Measurements from ENCODE around the gene OSBPL2. TPM values are rescaled to one million over a fixed set of nuclear protein-coding genes. Genes with fewer than 3 reads are reported as not detected.

The OSBPL2 gene
- total and polyA plus RNA-seq, 2 experiments from 2014 or later, result 16.6 to 31.2 TPM

GRCh38 chr20:62311150-62311549 lies 72.8 kb downstream of the OSBPL2 start (continued):
- TF ChIP-seq POLR2AphosphoS5 (IDR thresholded peaks at IDR 0.05; ENCODE audit: low read depth) (no peak), JUNB (IDR thresholded peaks at IDR 0.05; ENCODE audit: unreplicated experiment) (no peak), CTCF (conservative IDR thresholded peaks at IDR 0.05; ENCODE audit: low read depth in 2 of 2) (no peak)
- TF ChIP-seq, protein P1, sequence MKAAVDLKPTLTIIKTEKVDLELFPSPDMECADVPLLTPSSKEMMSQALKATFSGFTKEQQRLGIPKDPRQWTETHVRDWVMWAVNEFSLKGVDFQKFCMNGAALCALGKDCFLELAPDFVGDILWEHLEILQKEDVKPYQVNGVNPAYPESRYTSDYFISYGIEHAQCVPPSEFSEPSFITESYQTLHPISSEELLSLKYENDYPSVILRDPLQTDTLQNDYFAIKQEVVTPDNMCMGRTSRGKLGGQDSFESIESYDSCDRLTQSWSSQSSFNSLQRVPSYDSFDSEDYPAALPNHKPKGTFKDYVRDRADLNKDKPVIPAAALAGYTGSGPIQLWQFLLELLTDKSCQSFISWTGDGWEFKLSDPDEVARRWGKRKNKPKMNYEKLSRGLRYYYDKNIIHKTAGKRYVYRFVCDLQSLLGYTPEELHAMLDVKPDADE (IDR thresholded peaks at IDR 0.05), result no peak

DNA sequence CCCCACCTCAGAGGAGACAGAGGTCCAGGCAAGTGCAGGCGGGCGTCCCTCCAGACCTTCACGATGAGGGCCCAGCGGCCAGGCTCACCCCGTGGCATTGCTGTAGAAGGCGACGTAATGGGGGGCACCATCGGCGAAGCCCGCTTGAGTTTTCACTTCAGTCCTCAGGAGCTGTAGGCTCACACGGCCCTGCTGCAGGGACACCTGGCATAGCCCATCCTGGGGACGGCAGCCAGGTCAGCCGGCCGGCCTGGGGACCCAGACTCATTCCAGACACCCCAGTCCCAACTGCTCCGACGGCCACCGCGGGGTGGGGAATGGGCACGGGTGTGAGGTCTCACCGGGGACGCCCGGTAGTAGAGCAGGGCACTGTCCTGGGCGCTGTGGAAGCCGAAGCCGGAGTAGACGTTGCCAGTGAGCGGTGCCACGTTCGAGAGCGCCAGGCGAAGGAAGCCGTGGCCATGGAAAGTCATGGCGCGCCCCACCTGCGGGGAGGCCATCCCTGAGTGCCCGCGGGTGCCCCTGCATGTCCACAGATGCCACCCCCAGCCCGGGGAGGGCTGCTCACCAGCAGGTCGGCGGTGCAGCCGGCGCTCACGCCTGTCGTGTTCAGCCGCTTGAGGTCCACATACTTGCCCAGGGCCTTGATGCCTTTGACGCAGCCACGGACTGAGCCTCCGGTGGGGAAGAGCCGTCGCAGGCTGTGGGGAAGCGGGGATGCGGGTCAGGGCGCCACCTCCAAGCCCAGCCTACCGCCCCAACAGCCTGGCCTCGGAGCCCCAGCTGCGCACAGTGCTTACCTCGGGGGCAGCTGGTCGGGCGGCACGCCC lies 73.7 kb downstream of the OSBPL2 start:
- H2AFZ ChIP-seq, result no peak overlapping the region
- H3K4me1 ChIP-seq (ENCODE audit: insufficient read depth), result no peaks in the 10 kb centered on the region
- peaks cover 20% of the 10 kb centered on the region for H3K27me3 Mint-ChIP-seq (ENCODE audit: insufficient read depth, low read depth, poor library complexity)
- peaks cover 50% of the 10 kb centered on the region for H3K36me3 Mint-ChIP-seq (ENCODE audit: low read depth)
- no peak for ATAC-seq
- no peak overlapping the region for H3K27ac ChIP-seq (ENCODE audit: low read depth)
- no peak overlapping the region for H3K4me2 ChIP-seq
- H3K36me3 ChIP-seq (ENCODE audit: insufficient read depth), result peaks cover 29% of the 10 kb centered on the region; the same call in 1 of the 2 replicates
- no peaks in the 10 kb centered on the region for H3K9me3 Mint-ChIP-seq
- H3K27me3 ChIP-seq (ENCODE audit: insufficient read depth), result no peaks in the 10 kb centered on the region
- no peaks in the 10 kb centered on the region for H3K9me2 ChIP-seq (ENCODE audit: insufficient read depth)
- H4K20me1 ChIP-seq (replicated peaks; ENCODE audit: insufficient read depth), result no peaks in the 10 kb centered on the region
- no peaks in the 10 kb centered on the region for H3K79me2 ChIP-seq (replicated peaks; ENCODE audit: insufficient read depth)
- no peak overlapping the region for H3K4me3 Mint-ChIP-seq
- H3K4me1 Mint-ChIP-seq, result no peaks in the 10 kb centered on the region; the same call in 2 of the 3 replicates
- H3K4me3 ChIP-seq, result no peak overlapping the region
- no peak overlapping the region for H3K27ac Mint-ChIP-seq
- H3F3A ChIP-seq (replicated peaks; ENCODE audit: low read depth), result peaks cover 41% of the 10 kb centered on the region
- no peak for DNase-seq (ENCODE audit: low spot score)
- TF ChIP-seq JUNB (IDR thresholded peaks at IDR 0.05; ENCODE audit: unreplicated experiment), result no peak
- no peak for TF ChIP-seq CREB1 (CRISPR knock-in tag; IDR thresholded peaks at IDR 0.05; ENCODE audit: low read depth)
- TF ChIP-seq EZH2phosphoT487 (IDR thresholded peaks at IDR 0.05; ENCODE audit: unreplicated experiment), result no peak
- TF ChIP-seq, protein P2, sequence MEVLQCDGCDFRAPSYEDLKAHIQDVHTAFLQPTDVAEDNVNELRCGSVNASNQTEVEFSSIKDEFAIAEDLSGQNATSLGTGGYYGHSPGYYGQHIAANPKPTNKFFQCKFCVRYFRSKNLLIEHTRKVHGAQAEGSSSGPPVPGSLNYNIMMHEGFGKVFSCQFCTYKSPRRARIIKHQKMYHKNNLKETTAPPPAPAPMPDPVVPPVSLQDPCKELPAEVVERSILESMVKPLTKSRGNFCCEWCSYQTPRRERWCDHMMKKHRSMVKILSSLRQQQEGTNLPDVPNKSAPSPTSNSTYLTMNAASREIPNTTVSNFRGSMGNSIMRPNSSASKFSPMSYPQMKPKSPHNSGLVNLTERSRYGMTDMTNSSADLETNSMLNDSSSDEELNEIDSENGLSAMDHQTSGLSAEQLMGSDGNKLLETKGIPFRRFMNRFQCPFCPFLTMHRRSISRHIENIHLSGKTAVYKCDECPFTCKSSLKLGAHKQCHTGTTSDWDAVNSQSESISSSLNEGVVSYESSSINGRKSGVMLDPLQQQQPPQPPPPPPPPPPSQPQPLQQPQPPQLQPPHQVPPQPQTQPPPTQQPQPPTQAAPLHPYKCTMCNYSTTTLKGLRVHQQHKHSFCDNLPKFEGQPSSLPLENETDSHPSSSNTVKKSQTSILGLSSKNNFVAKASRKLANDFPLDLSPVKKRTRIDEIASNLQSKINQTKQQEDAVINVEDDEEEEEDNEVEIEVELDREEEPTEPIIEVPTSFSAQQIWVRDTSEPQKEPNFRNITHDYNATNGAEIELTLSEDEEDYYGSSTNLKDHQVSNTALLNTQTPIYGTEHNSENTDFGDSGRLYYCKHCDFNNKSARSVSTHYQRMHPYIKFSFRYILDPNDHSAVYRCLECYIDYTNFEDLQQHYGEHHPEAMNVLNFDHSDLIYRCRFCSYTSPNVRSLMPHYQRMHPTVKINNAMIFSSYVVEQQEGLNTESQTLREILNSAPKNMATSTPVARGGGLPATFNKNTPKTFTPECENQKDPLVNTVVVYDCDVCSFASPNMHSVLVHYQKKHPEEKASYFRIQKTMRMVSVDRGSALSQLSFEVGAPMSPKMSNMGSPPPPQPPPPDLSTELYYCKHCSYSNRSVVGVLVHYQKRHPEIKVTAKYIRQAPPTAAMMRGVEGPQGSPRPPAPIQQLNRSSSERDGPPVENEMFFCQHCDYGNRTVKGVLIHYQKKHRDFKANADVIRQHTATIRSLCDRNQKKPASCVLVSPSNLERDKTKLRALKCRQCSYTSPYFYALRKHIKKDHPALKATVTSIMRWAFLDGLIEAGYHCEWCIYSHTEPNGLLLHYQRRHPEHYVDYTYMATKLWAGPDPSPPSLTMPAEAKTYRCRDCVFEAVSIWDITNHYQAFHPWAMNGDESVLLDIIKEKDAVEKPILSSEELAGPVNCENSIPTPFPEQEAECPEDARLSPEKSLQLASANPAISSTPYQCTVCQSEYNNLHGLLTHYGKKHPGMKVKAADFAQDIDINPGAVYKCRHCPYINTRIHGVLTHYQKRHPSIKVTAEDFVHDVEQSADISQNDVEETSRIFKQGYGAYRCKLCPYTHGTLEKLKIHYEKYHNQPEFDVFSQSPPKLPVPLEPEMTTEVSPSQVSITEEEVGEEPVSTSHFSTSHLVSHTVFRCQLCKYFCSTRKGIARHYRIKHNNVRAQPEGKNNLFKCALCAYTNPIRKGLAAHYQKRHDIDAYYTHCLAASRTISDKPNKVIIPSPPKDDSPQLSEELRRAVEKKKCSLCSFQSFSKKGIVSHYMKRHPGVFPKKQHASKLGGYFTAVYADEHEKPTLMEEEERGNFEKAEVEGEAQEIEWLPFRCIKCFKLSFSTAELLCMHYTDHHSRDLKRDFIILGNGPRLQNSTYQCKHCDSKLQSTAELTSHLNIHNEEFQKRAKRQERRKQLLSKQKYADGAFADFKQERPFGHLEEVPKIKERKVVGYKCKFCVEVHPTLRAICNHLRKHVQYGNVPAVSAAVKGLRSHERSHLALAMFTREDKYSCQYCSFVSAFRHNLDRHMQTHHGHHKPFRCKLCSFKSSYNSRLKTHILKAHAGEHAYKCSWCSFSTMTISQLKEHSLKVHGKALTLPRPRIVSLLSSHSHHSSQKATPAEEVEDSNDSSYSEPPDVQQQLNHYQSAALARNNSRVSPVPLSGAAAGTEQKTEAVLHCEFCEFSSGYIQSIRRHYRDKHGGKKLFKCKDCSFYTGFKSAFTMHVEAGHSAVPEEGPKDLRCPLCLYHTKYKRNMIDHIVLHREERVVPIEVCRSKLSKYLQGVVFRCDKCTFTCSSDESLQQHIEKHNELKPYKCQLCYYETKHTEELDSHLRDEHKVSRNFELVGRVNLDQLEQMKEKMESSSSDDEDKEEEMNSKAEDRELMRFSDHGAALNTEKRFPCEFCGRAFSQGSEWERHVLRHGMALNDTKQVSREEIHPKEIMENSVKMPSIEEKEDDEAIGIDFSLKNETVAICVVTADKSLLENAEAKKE (CRISPR knock-in tag; IDR thresholded peaks at IDR 0.05), result no peak
- TF ChIP-seq EZH2 (IDR thresholded peaks at IDR 0.05; ENCODE audit: low read depth, unreplicated experiment), result no peak
- TF ChIP-seq STAT1 (IDR thresholded peaks at IDR 0.05; ENCODE audit: unreplicated experiment), result no peak
- TF ChIP-seq ZNF331 (CRISPR knock-in tag; IDR thresholded peaks at IDR 0.05; ENCODE audit: low read depth), result no peak
- no peak for TF ChIP-seq POLR2AphosphoS5 (IDR thresholded peaks at IDR 0.05; ENCODE audit: low read depth)
- TF ChIP-seq NANOG (IDR thresholded peaks at IDR 0.05; ENCODE audit: borderline replicate concordance), result no peak
- TF ChIP-seq CTCF (conservative IDR thresholded peaks at IDR 0.05; ENCODE audit: low read depth in 2 of 2), result no peak

All from GM23338 (cell line).